NCI-H2227 (cell line): Measurements from ENCODE around the gene PAX6.
A peak's percentile ranks its signal among the peaks of the same experiment; 100 is the strongest.
"Not testable (repeated sequence)": the region's sequence is repeated elsewhere in the genome, so short reads cannot be mapped to it uniquely, and the experiment has no call there.

Experiments used
- DNase-seq: peaks from one replicate; lab custom pipeline; 2025; ENCODE audit not compliant: unreplicated experiment; lab: John Stamatoyannopoulos, UW

The PAX6 gene

DNA sequence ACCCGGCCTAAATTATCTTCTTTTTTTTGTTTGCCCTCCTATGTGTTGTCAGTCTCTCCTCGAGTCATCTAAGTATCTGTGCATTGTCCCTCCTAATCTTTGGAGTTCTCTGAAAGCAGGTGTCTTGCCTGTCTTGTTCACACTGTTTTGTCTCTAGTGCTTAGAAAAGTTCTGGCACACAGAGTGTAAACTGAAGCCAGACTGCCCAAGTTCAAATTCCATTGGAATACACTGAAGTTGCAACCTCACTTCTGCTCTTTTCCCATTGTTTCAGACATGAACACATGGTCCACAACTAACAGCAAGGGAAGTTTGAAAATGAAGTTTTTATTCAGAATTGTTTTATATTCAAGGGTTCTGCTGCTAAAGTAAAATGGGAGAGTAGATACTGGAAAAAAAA, 38.7 kb downstream of the PAX6 start:
- no peak for DNase-seq

DNA sequence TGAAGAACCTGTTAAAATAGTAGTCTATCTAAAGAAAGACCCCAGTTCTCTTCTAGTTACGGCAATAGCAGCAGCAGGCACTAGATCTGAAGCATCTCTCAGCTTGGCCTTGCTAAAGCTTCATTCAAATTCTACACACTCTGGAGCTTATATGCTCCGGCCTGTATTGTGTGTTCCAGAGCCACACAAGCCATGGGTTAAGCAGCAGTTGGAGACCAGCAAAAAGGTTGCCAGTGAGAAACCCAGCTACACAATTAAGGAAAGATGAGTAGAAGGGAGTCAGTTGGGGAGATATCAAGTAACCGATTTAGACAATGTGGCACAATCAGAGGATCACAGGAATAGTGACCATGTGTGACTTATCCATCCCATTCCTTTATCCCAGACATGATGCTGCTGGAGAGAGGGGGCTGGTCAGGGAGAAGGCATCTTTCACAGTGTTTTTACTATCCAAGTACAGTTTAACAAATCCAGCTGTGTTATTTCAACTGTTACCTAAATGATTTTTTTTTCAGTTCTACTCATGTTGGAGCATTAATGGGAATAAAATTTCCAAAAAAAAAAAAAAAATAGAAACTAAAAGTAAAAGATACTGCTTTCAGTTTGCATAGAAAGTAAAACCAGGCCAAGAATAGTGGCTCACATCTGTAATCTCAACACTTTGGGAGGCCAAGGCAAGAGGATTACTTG, 41.0 kb downstream of the PAX6 start:
- no peak for DNase-seq

DNA sequence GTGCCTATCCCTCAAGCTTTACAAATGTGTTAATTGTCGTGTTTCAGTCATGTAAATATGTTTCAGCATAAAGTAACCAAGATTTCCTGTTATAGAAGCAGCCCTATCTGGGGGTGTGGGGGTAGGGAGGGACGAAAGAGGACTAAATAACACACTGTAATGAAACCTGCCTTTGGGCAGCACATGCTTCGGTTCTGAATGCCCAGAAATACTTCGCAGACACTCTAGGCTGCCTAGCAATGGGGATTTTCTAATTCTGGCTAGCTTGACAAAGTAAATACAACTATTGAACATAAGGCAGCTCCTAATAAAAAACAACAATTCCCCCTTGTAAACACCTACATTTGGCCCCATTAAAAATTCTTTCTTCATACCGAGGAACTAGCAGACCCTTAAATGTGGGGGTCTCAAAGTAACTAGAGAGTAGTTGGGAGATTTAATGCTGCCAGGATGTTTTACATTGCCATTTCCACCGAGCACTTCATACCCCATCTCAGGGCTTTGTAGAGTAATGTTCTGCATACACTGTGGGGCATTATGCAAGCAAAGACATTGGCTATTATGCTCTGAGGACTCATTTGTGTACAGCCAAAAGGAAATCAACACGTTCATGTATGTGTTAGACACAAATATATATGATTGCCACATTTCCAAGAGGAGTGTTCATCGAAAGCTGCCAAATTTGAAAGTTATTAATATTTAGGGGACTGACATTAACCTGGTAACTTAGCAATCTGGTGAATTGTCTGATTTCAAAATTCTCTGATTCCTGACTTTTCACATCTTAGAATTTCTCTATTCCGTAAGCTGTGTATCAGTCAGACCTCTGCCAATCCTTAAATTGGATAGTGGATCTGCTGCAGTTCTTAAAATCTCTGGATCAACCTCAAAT, 42.1 kb downstream of the PAX6 start:
- DNase-seq = no peak

DNA sequence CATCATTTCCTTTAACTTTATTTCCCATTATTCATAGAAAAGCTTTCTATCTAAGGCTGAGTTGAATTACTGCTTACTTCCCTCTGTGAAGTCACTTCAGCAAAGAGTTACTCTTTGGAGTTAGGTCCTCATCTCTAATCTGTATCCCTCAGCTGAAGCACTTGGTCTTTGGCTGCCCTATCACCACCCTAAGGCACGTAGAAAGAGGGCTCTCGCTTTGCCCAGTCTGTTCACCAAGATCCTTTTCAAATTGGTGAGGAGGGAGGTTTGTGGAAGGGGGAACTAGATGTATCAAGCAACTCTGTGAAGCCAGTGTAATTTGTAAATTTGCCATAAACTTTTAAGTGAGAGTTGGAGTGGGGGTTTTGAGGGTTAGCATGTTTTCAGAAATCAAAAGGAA, 43.4 kb downstream of the PAX6 start:
- DNase-seq = no peak

DNA sequence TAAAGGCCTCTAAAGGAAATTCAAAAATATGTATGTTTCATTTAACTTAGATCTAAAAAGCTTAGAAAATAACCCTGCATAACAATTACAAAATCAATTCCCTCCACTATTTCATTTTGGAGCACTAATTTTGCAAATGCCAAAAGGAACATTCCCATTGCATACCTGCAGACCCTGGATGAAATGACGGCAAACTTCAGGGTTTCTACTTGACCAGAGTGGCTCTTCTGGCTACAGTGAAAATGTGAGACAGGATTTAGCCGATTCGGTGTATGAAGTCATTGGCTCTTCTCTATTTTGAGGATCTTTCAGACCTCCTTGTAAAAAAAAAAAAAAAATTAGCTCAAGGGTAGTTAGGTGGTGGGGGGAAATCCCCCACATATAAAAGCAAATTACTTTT, 44.1 kb downstream of the PAX6 start:
- no peak for DNase-seq

DNA sequence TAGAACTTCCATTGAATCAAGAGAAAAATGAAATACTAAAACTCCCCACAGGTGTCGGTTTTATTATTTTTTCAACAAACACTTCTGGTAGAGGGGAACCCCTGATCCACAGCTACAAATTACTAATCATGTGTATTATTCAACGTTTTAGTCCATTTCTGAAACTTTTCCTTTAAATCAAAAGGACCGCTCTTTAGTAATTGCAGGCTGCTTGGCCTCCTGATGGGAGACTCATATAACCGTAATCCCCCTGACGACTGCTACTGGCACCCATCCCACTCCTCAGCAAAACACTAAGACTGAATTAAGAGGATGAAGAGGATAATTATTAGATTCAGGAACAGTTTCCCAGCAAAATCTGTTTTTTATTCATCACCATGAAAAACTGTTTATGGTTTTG, 46.4 kb downstream of the PAX6 start:
- DNase-seq = peak; percentile 53

DNA sequence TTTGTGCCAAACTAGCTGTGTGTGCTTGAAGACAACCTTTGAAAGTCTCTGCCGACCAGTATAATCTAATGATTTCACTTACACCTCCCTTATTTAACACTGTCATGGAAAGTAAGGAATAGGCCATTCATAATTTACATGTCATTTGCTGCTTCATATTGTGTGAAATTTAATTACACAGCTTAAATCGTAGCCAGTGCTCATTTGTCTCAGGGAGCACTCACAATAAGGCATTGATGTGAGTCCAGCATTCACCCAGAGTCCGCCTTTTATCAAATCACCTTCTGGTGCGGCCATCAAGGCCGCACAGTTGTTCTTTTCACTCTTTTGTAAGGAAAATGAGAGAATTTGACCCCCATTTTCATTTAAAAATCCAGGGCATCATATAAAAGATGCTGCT, 46.9 kb downstream of the PAX6 start:
- peak; percentile 53 for DNase-seq

DNA sequence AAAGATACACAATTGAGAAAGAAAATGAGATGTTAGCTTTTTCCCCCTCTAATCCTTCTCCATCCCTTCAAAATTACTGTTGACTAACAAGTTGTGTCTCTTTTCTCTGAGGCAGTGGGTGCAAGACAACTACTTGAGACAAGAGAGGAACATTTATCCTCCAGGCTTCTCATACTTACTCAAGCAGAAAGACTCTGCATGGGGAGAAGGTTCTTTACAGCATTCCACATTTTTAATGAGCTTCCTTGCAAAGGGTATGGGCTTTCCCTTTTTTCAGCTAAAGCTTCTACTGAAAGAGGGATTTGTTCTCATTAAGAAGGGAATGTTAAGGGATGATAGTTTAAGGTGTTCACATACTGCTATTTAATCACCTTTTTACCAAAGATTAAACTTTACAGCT, 47.8 kb downstream of the PAX6 start:
- DNase-seq = no peak

DNA sequence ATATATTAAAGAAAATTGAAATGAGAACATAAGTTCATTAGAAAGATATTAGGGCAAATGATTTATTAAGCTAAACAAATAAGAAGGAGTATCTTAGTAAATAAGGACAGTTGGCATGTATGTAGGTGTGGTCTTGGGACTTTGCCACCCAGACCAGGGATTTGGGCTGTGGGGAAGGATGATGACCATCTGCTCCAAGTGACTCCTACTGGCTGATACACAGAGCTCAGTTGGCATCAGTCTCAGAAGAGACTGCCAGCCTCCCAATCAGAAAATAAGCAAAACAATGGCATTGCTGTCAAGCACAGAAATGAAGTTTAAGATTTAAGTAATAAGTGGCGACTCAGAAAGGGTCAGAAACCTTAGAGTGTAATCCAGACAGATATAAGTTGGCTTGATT, 49.5 kb downstream of the PAX6 start:
- DNase-seq = no peak

DNA sequence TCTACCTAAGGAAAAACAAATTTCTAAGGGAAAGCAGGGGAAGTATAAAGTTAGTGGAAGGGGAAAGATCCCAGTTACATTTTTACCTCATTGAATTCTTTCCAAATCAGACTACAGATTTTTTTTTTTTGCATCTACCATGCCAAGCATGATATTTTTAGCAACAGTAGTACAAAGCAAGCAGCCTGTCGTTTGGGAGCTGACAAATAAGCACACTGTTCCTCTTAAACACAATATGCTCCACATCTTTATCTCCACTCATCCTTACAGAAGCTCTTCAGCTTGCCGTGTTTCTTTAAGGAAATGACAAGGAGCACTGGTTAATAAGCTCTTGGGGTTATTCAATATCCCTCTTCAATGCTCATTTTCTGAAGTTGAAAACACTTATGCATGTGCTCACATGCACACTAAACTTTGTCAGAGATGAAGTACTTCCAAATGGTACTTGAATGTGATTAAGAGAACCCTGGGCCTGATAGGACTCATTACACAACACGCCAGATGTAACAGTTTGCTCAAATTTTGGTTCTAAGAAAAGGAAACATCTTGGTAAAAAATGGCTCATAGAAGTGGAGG, 53.8 kb downstream of the PAX6 start:
- DNase-seq = peak; percentile 65

DNA sequence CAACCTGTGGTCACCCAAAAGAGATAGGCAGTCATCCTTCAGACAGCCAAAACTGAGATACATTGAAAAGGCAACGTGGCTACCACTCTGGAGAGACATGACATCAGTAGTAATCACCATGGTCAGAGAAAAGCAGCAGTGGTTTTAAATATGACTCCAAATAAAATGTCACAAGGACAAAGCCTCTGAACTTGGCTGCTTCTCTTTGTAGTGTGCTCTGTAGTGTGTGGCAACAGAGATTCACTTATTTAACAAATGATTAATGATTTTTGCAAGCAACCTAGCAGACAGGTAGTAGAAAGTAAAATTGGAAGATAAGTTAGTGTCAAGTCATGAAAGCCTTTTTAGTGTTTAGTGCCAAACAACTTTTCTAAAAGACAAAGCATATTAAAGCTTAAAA, 63.5 kb downstream of the PAX6 start:
- no peak for DNase-seq

DNA sequence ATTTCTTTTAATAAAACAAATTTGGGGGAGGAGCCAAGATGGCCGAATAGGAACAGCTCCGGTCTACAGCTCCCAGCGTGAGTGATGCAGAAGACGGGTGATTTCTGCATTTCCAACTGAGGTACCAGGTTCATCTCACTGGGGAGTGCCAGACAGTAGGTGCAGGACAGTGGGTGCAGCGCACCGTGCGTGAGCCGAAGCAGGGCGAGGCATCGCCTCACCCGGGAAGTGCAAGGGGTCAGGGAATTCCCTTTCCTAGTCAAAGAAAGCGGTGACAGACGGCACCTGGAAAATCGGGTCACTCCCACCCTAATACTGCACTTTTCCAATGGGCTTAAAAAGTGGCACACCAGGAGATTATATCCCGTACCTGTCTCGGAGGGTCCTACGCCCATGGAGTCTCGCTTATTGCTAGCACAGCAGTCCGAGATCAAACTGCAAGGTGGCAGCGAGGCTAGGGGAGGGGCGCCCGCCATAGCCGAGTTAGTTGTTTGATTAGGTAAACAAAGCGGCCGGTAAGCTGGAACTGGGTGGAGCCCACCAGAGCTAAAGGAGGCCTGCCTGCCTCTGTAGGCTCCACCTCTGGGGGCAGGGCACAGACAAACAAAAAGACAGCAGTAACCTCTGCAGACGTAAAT, 70.3 kb downstream of the PAX6 start:
- DNase-seq = not testable (repeated sequence)

DNA sequence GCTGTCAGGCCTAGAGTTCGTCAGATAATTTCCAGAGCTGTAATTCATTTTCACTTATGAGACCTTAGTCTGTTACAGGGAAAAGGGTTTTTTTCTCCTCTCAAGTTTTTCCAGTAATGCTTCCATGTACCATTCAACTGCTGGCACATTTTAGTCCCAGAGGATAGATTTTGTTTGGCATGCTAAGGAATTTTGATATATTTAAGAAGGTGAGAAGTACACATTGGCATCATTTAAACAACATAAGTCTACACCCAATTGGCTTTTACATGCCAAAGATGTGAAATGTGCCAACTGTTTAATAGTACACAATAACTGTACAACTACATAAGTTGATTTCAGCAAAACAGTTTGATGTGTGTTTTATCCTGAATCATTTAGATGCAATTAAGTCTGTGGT, 71.0 kb downstream of the PAX6 start:
- no peak for DNase-seq
